ENCODE results near the gene ROBO2.

ROBO2 gene

GRCh38 chr3:77040926-77041722 lies 1.2 kb downstream of the ROBO2 start:
- Histone ChIP-seq H3K27ac (ENCODE audit: insufficient read depth in 1 of 2, low read depth in 1 of 2, low read length in 2 of 2, poor library complexity in 1 of 2, severe bottlenecking in 2 of 2) (no peak overlapping the region), H3K4me1 (ENCODE audit: control extremely low read depth in 1 of 4, control insufficient read depth in 4 of 4, insufficient read depth in 4 of 4, low read length in 3 of 4) (peaks cover 0 to 15% (median 7%) of the 10 kb centered on the region in 4 experiments), H3K36me3 (ENCODE audit: control insufficient read depth in 4 of 4, insufficient read depth in 4 of 4, low read length in 3 of 4) (no peaks in the 10 kb centered on the region), H3K9me3 (ENCODE audit: control extremely low read depth in 1 of 5, control insufficient read depth in 4 of 5, insufficient read depth in 2 of 5, low read depth in 1 of 5, low read length in 4 of 5) (no peaks in the 10 kb centered on the region), H3K27me3 (replicated peaks in 2 of 5; ENCODE audit: control insufficient read depth in 4 of 5, insufficient read depth in 5 of 5, low read length in 4 of 5) (peaks cover 11 to 66% (median 30%) of the 10 kb centered on the region in 5 experiments), H3K4me3 (ENCODE audit: control insufficient read depth in 1 of 7, extremely low read depth in 1 of 7, insufficient read depth in 4 of 7, low read depth in 2 of 7, low read length in 6 of 7) (no peak overlapping the region)
- CTCF ChIA-PET: no interaction called here
- WGBS (ENCODE audit: insufficient coverage): 38% methylated on average over 8 of the region's 9 CpGs
- POLR2A ChIA-PET: no interaction called here
- no peak for DNase-seq

GRCh38 chr3:77041811-77042210 lies 1.9 kb downstream of the ROBO2 start:
- no CpG with 5 or more reads among the region's 2 CpGs for WGBS (ENCODE audit: insufficient coverage)
- Histone ChIP-seq H3K27me3 (replicated peaks in 2 of 5; ENCODE audit: control insufficient read depth in 4 of 5, insufficient read depth in 5 of 5, low read length in 4 of 5) (peaks cover 11 to 63% (median 30%) of the 10 kb centered on the region in 5 experiments), H3K27ac (ENCODE audit: insufficient read depth in 1 of 2, low read depth in 1 of 2, low read length in 2 of 2, poor library complexity in 1 of 2, severe bottlenecking in 2 of 2) (no peak overlapping the region), H3K4me1 (ENCODE audit: control extremely low read depth in 1 of 4, control insufficient read depth in 4 of 4, insufficient read depth in 4 of 4, low read length in 3 of 4) (peaks cover 0 to 15% (median 7%) of the 10 kb centered on the region in 4 experiments), H3K4me3 (ENCODE audit: control insufficient read depth in 1 of 7, extremely low read depth in 1 of 7, insufficient read depth in 4 of 7, low read depth in 2 of 7, low read length in 6 of 7) (no peak overlapping the region), H3K9me3 (ENCODE audit: control extremely low read depth in 1 of 5, control insufficient read depth in 4 of 5, insufficient read depth in 2 of 5, low read depth in 1 of 5, low read length in 4 of 5) (no peaks in the 10 kb centered on the region), H3K36me3 (ENCODE audit: control insufficient read depth in 4 of 4, insufficient read depth in 4 of 4, low read length in 3 of 4) (no peaks in the 10 kb centered on the region)
- POLR2A ChIA-PET: no interaction called here
- DNase-seq: no peak
- CTCF ChIA-PET: no interaction called here

- Histone ChIP-seq H3K27me3 (replicated peaks in 2 of 5; ENCODE audit: control insufficient read depth in 4 of 5, insufficient read depth in 5 of 5, low read length in 4 of 5) (peaks cover 10 to 60% (median 30%) of the 10 kb centered on the region in 5 experiments), H3K4me3 (ENCODE audit: control insufficient read depth in 1 of 7, extremely low read depth in 1 of 7, insufficient read depth in 4 of 7, low read depth in 2 of 7, low read length in 6 of 7) (no peak overlapping the region), H3K27ac (ENCODE audit: insufficient read depth in 1 of 2, low read depth in 1 of 2, low read length in 2 of 2, poor library complexity in 1 of 2, severe bottlenecking in 2 of 2) (no peak overlapping the region), H3K36me3 (ENCODE audit: control insufficient read depth in 4 of 4, insufficient read depth in 4 of 4, low read length in 3 of 4) (no peaks in the 10 kb centered on the region), H3K9me3 (ENCODE audit: control extremely low read depth in 1 of 5, control insufficient read depth in 4 of 5, insufficient read depth in 2 of 5, low read depth in 1 of 5, low read length in 4 of 5) (no peaks in the 10 kb centered on the region), H3K4me1 (ENCODE audit: control extremely low read depth in 1 of 4, control insufficient read depth in 4 of 4, insufficient read depth in 4 of 4, low read length in 3 of 4) (peaks cover 0 to 15% (median 7%) of the 10 kb centered on the region in 4 experiments)
- CTCF ChIA-PET: no interaction called here
- DNase-seq: no peak
- POLR2A ChIA-PET: no interaction called here
- no CpG with 5 or more reads among the region's 2 CpGs for WGBS (ENCODE audit: insufficient coverage)
Observed at GRCh38 chr3:77042343-77042742, 2.4 kb downstream of the ROBO2 start.

- no peak for DNase-seq
- CTCF ChIA-PET: no interaction called here
- Histone ChIP-seq H3K27ac (ENCODE audit: insufficient read depth in 1 of 2, low read depth in 1 of 2, low read length in 2 of 2, poor library complexity in 1 of 2, severe bottlenecking in 2 of 2) (no peak overlapping the region), H3K4me1 (ENCODE audit: control extremely low read depth in 1 of 4, control insufficient read depth in 4 of 4, insufficient read depth in 4 of 4, low read length in 3 of 4) (peaks cover 0 to 15% (median 7%) of the 10 kb centered on the region in 4 experiments), H3K36me3 (ENCODE audit: control insufficient read depth in 4 of 4, insufficient read depth in 4 of 4, low read length in 3 of 4) (no peaks in the 10 kb centered on the region), H3K9me3 (ENCODE audit: control extremely low read depth in 1 of 5, control insufficient read depth in 4 of 5, insufficient read depth in 2 of 5, low read depth in 1 of 5, low read length in 4 of 5) (no peaks in the 10 kb centered on the region), H3K4me3 (ENCODE audit: control insufficient read depth in 1 of 7, extremely low read depth in 1 of 7, insufficient read depth in 4 of 7, low read depth in 2 of 7, low read length in 6 of 7) (no peak overlapping the region), H3K27me3 (replicated peaks in 2 of 5; ENCODE audit: control insufficient read depth in 4 of 5, insufficient read depth in 5 of 5, low read length in 4 of 5) (peaks cover 10 to 54% (median 30%) of the 10 kb centered on the region in 5 experiments)
- POLR2A ChIA-PET: no interaction called here
- WGBS (ENCODE audit: insufficient coverage): 60% methylated on average over 2 of the region's 2 CpGs
Observed at GRCh38 chr3:77042882-77043281, 3.0 kb downstream of the ROBO2 start.

GRCh38 chr3:77045686-77046085 lies 5.8 kb downstream of the ROBO2 start:
- no peaks in the 10 kb centered on the region for H3K36me3 ChIP-seq (ENCODE audit: control insufficient read depth in 4 of 4, insufficient read depth in 4 of 4, low read length in 3 of 4)
- peaks cover 7 to 27% (median 17%) of the 10 kb centered on the region in 5 experiments for H3K27me3 ChIP-seq (replicated peaks in 2 of 5; ENCODE audit: control insufficient read depth in 4 of 5, insufficient read depth in 5 of 5, low read length in 4 of 5)
- no peak overlapping the region for H3K27ac ChIP-seq (ENCODE audit: insufficient read depth in 1 of 2, low read depth in 1 of 2, low read length in 2 of 2, poor library complexity in 1 of 2, severe bottlenecking in 2 of 2)
- H3K9me3 ChIP-seq (ENCODE audit: control extremely low read depth in 1 of 5, control insufficient read depth in 4 of 5, insufficient read depth in 2 of 5, low read depth in 1 of 5, low read length in 4 of 5): no peaks in the 10 kb centered on the region
- no CpG with 5 or more reads among the region's 3 CpGs for WGBS (ENCODE audit: insufficient coverage)
- ChIA-PET POLR2A (no interaction called here), CTCF (no interaction called here)
- H3K4me3 ChIP-seq (ENCODE audit: control insufficient read depth in 1 of 7, extremely low read depth in 1 of 7, insufficient read depth in 4 of 7, low read depth in 2 of 7, low read length in 6 of 7): no peak overlapping the region
- H3K4me1 ChIP-seq (ENCODE audit: control extremely low read depth in 1 of 4, control insufficient read depth in 4 of 4, insufficient read depth in 4 of 4, low read length in 3 of 4): no peaks in the 10 kb centered on the region
- no peak for DNase-seq

- ChIA-PET POLR2A (no interaction called here), CTCF (no interaction called here)
Observed at GRCh38 chr3:77048186-77048585, 8.3 kb downstream of the ROBO2 start.

GRCh38 chr3:77051591-77051990 lies 11.7 kb downstream of the ROBO2 start:
- Histone ChIP-seq H3K9me3 (ENCODE audit: control extremely low read depth in 1 of 5, control insufficient read depth in 4 of 5, insufficient read depth in 2 of 5, low read depth in 1 of 5, low read length in 4 of 5) (peaks cover 0 to 2% (median 0%) of the 10 kb centered on the region in 5 experiments), H3K4me3 (ENCODE audit: control insufficient read depth in 1 of 7, extremely low read depth in 1 of 7, insufficient read depth in 4 of 7, low read depth in 2 of 7, low read length in 6 of 7) (no peak overlapping the region), H3K36me3 (ENCODE audit: control insufficient read depth in 4 of 4, insufficient read depth in 4 of 4, low read length in 3 of 4) (no peaks in the 10 kb centered on the region), H3K27me3 (replicated peaks in 2 of 5; ENCODE audit: control insufficient read depth in 4 of 5, insufficient read depth in 5 of 5, low read length in 4 of 5) (no peaks in the 10 kb centered on the region), H3K4me1 (ENCODE audit: control extremely low read depth in 1 of 4, control insufficient read depth in 4 of 4, insufficient read depth in 4 of 4, low read length in 3 of 4) (no peaks in the 10 kb centered on the region), H3K27ac (ENCODE audit: insufficient read depth in 1 of 2, low read depth in 1 of 2, low read length in 2 of 2, poor library complexity in 1 of 2, severe bottlenecking in 2 of 2) (no peak overlapping the region)
- 100% methylated on average over 1 of the region's 5 CpGs for WGBS (ENCODE audit: insufficient coverage)
- POLR2A ChIA-PET: no interaction called here
- CTCF ChIA-PET: no interaction called here
- no peak for DNase-seq

More at GRCh38 chr3:77048186-77048585, 8.3 kb downstream of the ROBO2 start:
- peaks cover 0 to 2% (median 0%) of the 10 kb centered on the region in 5 experiments for H3K27me3 ChIP-seq (replicated peaks in 2 of 5; ENCODE audit: control insufficient read depth in 4 of 5, insufficient read depth in 5 of 5, low read length in 4 of 5)
- WGBS (ENCODE audit: insufficient coverage): 96% methylated on average over 2 of the region's 5 CpGs
- no peak overlapping the region for H3K27ac ChIP-seq (ENCODE audit: insufficient read depth in 1 of 2, low read depth in 1 of 2, low read length in 2 of 2, poor library complexity in 1 of 2, severe bottlenecking in 2 of 2)
- no peaks in the 10 kb centered on the region for H3K36me3 ChIP-seq (ENCODE audit: control insufficient read depth in 4 of 4, insufficient read depth in 4 of 4, low read length in 3 of 4)
- H3K4me3 ChIP-seq (ENCODE audit: control insufficient read depth in 1 of 7, extremely low read depth in 1 of 7, insufficient read depth in 4 of 7, low read depth in 2 of 7, low read length in 6 of 7): no peak overlapping the region
- H3K4me1 ChIP-seq (ENCODE audit: control extremely low read depth in 1 of 4, control insufficient read depth in 4 of 4, insufficient read depth in 4 of 4, low read length in 3 of 4): no peaks in the 10 kb centered on the region
- no peak for DNase-seq
- H3K9me3 ChIP-seq (ENCODE audit: control extremely low read depth in 1 of 5, control insufficient read depth in 4 of 5, insufficient read depth in 2 of 5, low read depth in 1 of 5, low read length in 4 of 5): no peaks in the 10 kb centered on the region

Measured in common myeloid progenitor, CD34-positive (primary cell).